HG03521 (cell line): Measurements from ENCODE around the gene TMEM132C.
"Not testable (repeated sequence)": the region's sequence is repeated elsewhere in the genome, so short reads cannot be mapped to it uniquely, and the experiment has no call there.

Source experiments
- ATAC-seq: cut with Tn5 transposase; IDR thresholded peaks from one replicate; pipeline ENCODE4 v1.9.1; 2021; ENCODE audit warnings: mild to moderate bottlenecking, moderate library complexity; ENCODE audit not compliant: unreplicated experiment

The TMEM132C gene

GRCh38 chr12:128549601-128550218 lies 282.7 kb downstream of the TMEM132C start:
- ATAC-seq = no peak

- ATAC-seq = no peak
These were observed 284.3 kb downstream of the TMEM132C start for GRCh38 chr12:128551266-128551665.

DNA sequence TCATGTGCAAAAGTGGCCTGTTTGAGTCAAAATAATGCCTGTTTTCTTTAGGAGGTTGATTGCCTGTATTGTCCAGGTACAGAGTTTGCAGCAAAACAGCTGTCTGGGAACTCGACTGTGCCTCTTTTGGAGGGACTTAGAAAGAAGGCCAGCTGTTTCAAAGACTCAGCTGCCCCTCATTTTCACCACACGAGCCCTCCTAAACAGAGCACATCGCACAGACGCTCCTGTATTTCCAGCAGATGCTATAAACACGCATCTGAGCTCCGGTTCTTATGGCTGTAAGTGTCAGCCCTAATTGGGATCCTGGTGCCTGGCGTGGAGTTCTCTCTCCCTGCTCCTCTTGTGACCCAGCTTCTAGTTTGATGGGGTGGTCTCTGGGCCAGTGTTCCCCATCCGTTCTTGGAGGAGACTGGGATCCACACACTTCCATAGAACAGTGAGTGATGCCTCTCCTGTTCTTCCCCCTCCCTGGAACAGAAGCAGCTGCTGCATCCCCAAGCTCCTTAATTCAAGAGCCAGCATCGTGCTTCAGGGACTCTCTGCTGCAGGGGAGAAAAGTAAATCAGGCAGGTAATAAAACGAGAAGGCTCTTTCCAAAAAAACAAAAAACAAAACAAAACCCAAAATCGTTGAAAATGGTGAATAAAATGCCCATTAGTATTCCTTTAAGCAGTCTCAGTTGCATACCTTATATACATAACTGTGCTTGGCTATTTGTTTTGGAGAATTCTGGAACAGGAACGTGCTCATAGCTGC lies 287.8 kb downstream of the TMEM132C start:
- no peak for ATAC-seq

DNA sequence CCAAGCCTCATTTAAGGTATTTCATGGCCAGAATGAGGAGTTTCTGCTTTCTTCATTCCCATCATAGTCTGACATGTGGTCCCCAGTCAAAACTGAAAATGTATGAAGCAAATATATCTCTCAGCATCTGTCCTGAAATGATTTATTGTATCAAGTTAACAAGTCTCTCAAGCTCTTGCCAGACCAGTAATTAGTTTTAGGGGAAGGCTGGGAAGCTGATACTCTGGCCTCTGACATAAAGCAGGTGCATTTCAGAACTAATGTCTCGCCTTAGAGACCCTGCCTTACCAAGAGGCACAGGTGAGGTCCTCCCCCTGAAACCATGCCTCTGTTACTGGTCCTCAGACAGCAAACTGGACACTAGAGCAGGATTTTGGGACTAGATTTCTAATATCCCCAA lies 290.3 kb downstream of the TMEM132C start:
- ATAC-seq = no peak

GRCh38 chr12:128564956-128565355 lies 298.0 kb downstream of the TMEM132C start:
- ATAC-seq = no peak

- no peak for ATAC-seq
These were observed 300.8 kb downstream of the TMEM132C start for GRCh38 chr12:128567730-128568129.

GRCh38 chr12:128570191-128571065 lies 303.5 kb downstream of the TMEM132C start:
- peak; percentile 83 for ATAC-seq

DNA sequence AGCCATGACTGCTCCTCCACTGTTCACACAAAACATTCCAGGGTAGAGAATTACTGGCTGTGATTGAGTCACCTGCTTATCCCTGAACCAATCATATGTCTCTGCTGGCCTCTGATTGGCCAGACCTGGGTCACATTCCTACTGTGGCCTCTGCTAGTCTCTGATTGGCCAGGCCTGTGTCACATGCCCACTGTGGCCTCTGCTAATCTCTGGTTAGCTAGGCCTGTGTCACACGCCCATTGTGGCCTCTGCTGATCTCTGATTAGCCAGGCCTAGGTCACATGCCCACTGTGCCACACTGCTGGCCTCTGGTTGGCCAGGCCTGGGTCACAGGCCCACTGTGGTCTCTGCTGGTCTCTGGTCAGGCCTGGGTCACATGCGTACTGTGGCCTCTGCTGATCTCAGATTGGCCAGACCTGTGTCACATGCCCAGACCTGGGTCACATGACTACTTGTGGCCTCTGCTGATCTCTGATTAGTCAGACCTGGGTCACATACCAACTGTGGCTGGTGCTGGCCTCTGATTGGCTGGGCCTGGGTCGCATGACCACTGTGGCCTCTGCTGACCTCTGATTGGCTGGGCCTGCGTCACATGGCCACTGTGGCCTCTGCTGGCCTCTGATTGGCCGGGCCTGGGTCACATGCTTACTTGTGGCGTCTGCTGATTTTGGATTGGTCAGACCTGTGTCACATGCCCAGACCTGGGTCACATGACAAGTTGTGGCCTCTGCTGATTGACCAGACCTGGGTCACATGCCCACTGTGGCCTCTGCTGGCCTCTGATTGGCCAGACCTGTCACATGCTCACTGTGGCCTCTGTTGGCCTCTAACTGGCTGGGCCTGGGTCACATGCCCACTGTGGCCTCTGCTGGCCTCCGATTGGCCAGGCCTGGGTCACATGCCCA lies 305.2 kb downstream of the TMEM132C start:
- ATAC-seq = no peak

DNA sequence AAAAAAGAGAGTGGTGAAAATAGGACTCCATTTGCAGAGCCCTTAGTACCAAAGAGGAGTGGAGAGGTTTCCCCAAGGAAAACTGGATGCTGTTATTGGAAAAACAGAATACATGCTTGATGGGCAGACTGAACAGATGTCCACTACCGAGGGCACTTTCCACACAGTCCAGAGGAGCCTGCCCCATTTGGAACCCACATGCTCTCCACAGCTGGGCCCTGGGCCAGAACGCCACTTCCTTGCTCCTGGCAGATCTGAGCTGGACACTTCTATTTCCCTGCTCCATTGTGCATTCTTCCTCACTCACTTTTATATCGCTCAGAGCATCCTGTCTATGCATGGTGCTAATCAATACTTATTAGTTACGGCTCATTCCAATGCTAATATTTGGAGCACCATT lies 306.9 kb downstream of the TMEM132C start:
- ATAC-seq = no peak

DNA sequence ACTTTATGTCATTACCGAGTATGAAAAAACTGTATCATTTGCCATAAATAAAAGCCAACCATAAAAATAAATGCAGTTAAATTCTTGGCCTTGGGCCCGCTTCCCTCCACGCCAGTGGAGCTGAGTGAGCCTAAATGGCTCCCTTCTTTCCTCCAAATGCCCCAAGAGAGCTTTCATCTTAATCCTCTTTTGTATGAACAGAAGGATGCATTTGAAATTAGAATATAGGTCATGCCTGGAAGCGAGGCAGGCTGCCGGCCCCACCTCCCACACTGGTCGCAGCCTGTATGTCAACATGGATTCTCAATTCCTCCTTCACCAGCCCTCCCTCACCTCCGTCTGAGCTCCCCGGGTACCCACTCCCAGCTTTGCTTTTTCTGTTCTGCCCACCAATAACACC lies 311.1 kb downstream of the TMEM132C start:
- no peak for ATAC-seq

DNA sequence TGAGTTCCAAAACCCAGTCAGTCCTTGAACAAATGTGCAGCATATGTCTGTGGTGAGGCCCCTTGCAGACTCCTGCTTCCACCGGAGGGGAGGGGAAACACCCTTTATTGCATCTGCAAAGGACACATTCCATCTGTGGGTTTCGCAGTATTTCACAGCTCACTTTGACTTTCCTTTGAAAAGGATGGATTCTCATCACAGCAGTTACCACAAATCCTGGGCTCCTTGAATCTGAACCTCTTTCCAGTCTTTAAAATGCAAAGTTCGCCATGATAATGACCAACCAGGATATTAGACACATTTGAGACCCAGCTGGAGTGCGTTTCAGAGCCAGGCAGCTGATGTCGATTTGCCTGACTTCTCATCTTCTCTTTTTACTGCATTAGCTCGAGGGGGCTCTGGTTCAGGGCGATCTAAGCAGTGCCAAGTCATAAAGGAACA lies 314.4 kb downstream of the TMEM132C start:
- no peak for ATAC-seq

GRCh38 chr12:128583453-128583852 lies 316.5 kb downstream of the TMEM132C start:
- ATAC-seq = no peak

DNA sequence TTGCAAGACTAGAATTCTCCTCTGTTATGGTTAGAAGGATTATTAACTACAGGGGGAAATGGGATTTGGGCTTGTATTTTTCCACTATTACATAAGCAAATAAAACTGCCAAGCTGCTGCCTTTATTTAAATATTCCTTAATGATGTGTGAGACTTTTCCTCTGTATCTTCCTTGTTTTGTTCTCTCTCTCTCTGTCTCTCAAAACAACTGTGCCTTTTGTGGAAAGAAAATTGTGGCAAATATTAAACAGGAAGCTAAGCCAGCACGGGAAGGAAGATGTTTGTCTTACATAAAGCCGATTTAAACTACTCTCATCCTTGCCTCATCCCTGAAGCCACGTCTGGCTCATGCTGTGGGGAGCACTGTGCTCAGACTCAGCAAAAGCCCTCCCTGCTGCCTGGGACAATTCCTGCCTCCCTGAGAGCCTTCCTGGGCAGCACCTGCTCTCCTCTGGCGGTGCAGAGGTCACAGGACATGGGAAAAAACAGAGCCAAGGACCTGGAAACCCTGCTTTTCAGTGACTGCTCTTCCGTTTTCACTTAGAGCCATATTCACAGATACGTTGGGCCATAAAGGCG lies 319.6 kb downstream of the TMEM132C start:
- ATAC-seq = no peak

DNA sequence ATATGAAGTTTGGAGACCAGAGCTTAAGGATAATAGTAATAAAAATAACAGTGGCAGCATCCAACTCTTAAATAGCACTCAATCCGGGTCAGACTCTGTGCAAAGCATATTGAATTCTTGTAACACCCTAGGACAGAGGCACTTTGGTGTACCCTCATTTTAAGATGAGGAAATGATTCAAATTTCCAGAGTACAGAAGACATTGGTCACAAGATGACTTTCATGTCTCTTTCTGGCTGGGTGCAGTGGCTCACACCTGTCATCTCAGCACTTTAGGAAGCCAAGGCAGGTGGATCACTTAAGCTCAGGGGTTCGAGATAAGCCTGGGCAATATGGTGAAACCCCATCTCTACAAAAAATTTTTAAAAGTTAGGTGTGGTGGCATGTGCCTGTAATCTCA lies 320.9 kb downstream of the TMEM132C start:
- no peak for ATAC-seq

GRCh38 chr12:128592220-128592744 lies 325.3 kb downstream of the TMEM132C start:
- no peak for ATAC-seq

DNA sequence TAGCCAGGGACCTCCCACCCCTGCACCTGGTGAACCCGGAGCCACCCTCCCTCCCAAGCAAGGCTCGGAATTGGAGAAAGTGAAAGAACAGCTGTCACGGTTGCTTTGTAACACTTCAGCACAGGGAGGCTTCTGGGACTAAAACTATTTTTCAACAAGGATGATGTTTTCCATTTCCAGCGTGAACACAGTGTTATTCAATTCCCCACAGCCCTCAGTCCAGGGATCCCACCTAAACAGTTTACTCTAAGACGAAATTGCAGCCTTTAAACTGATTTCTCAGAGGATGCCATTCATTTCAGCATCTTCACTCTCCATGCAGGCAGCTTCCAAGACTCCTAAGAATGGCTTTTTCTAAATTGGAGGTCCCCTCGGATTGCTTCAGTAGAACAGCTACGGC lies 327.6 kb downstream of the TMEM132C start:
- ATAC-seq = no peak

DNA sequence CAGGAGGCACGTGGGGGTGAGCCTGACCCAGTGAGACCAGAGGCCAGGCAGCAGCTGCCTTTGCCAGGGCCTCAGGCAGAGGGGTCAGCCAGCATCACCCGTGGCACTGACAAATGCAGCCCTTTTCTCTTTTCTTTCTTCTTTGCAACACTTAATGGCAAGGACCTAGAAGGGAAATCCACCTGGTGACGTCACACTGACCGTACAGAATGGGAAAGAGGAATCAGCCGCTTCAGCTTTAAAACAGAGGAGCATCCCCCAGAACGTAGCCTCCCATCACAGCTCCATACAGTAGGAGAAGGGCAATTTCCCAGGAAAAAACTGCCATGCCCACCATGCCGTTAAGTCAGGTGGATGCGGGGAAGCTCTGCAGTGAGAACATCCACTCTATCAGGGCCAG lies 328.6 kb downstream of the TMEM132C start:
- no peak for ATAC-seq

GRCh38 chr12:128600886-128601285 lies 333.9 kb downstream of the TMEM132C start:
- no peak for ATAC-seq

- ATAC-seq = no peak
These were observed 336.7 kb downstream of the TMEM132C start for GRCh38 chr12:128603573-128604115.

DNA sequence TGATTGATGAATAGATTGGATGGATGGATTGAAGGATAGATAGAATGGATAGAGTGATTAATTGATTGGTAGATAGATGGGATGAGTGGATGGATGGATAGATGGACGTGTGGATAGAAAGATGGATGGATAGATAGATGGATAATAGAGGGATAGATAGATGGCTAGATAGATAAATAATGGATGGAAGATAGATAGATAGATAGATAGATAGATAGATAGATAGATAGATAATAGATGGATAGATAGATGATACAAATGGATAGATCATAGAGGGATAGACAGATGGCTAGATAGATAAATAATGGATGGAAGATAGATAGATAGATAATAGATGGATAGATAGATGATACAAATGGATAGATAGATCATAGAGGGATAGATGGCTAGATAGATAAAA lies 337.2 kb downstream of the TMEM132C start:
- ATAC-seq = not testable (repeated sequence)
